DND-41 (cell line): ENCODE results near the gene MRO.

Source experiments
- CTCF ChIP-seq: IDR thresholded peaks from 2 replicates; pipeline ENCODE4 v1.5.1; 2012; ENCODE audit warnings: borderline replicate concordance, low read length, moderate library complexity, mild to moderate bottlenecking; ENCODE audit not compliant: poor library complexity, severe bottlenecking; ENCODE audit errors: extremely low read depth
- EZH2 ChIP-seq: IDR thresholded peaks from 3 replicates; pipeline ENCODE4 v1.6.1; 2012; ENCODE audit warnings: borderline replicate concordance, low read depth, mild to moderate bottlenecking, moderate library complexity, low read length, inconsistent platforms; ENCODE audit not compliant: severe bottlenecking

- no peak for TF ChIP-seq CTCF
- no peak for TF ChIP-seq EZH2
These were observed 29.2 kb upstream of the MRO start for GRCh38 chr18:50848991-50849390.
